ENCODE results near the gene LINC00305.

LINC00305 gene

GRCh38 chr18:64052772-64053171, 96.1 kb downstream of the LINC00305 start:
- H2BK120ac ChIP-seq (ENCODE audit: low read depth, low read length), result no peak overlapping the region
- no peak overlapping the region for H2BK12ac ChIP-seq (ENCODE audit: low read length)
- DNase-seq (ENCODE audit: low spot score), result no peak
- no peaks in the 10 kb centered on the region for H3K4me1 ChIP-seq (ENCODE audit: control insufficient read depth in 2 of 2, insufficient read depth in 1 of 2, low read depth in 1 of 2, low read length in 2 of 2)
- H4K8ac ChIP-seq (ENCODE audit: low read depth, low read length), result no peak overlapping the region
- H3K9ac ChIP-seq (ENCODE audit: low read depth, low read length, poor library complexity), result no peak overlapping the region
- H3K18ac ChIP-seq (ENCODE audit: low read length), result no peak overlapping the region
- H2AFZ ChIP-seq (ENCODE audit: low read length), result no peak overlapping the region
- no peak overlapping the region for H3K4ac ChIP-seq (ENCODE audit: low read length)
- H3K9me3 ChIP-seq (replicated peaks in 1 of 2; ENCODE audit: control insufficient read depth in 2 of 2, insufficient read depth in 1 of 2, low read depth in 1 of 2, low read length in 2 of 2), result peaks cover 0 to 2% of the 10 kb centered on the region in 2 donors
- H3K23ac ChIP-seq (ENCODE audit: low read depth, low read length, poor library complexity), result no peak overlapping the region
- no peak overlapping the region for H2BK5ac ChIP-seq (ENCODE audit: low read length)
- H2AK5ac ChIP-seq (ENCODE audit: low read depth, low read length), result no peak overlapping the region
- H3K4me2 ChIP-seq (ENCODE audit: insufficient read depth, low read length, poor library complexity, severe bottlenecking), result no peak overlapping the region
- no peak overlapping the region for H3K4me3 ChIP-seq (ENCODE audit: low read length in 2 of 2)
- H4K91ac ChIP-seq (ENCODE audit: low read depth, low read length, poor library complexity), result no peak overlapping the region
- H3K27me3 ChIP-seq (ENCODE audit: control insufficient read depth in 3 of 3, insufficient read depth in 3 of 3, low read depth in 1 of 3, low read length in 3 of 3), result no peaks in the 10 kb centered on the region
- H2BK15ac ChIP-seq (ENCODE audit: low read length), result no peak overlapping the region
- no peaks in the 10 kb centered on the region for H3K36me3 ChIP-seq (replicated peaks in 1 of 2; ENCODE audit: control insufficient read depth in 2 of 2, insufficient read depth in 2 of 2, low read length in 2 of 2)
- H3K27ac ChIP-seq (replicated peaks; ENCODE audit: low read length), result no peak overlapping the region
- H3K14ac ChIP-seq (ENCODE audit: low read length), result no peak overlapping the region
- whole genome bisulfite sequencing, 2 donors (ENCODE audit: extremely low coverage in 2 of 2, insufficient read length in 2 of 2, insufficient replicate concordance in 1 of 2), result no CpG with 5 or more reads among the region's 2 CpGs
- no peaks in the 10 kb centered on the region for H3K79me1 ChIP-seq (ENCODE audit: low read depth, low read length)

- no peak overlapping the region for H2BK5ac ChIP-seq (ENCODE audit: low read length)
- no peak overlapping the region for H2BK15ac ChIP-seq (ENCODE audit: low read length)
- no peak for DNase-seq (ENCODE audit: low spot score)
- no peak overlapping the region for H3K23ac ChIP-seq (ENCODE audit: low read depth, low read length, poor library complexity)
- no CpG with 5 or more reads among the region's 5 CpGs for WGBS, 2 donors (ENCODE audit: extremely low coverage in 2 of 2, insufficient read length in 2 of 2, insufficient replicate concordance in 1 of 2)
- H3K27ac ChIP-seq (replicated peaks; ENCODE audit: low read length), result no peak overlapping the region
- H3K79me1 ChIP-seq (ENCODE audit: low read depth, low read length), result no peaks in the 10 kb centered on the region
- no peak overlapping the region for H3K14ac ChIP-seq (ENCODE audit: low read length)
- no peaks in the 10 kb centered on the region for H3K36me3 ChIP-seq (replicated peaks in 1 of 2; ENCODE audit: control insufficient read depth in 2 of 2, insufficient read depth in 2 of 2, low read length in 2 of 2)
- H3K4ac ChIP-seq (ENCODE audit: low read length), result no peak overlapping the region
- H3K9me3 ChIP-seq (replicated peaks in 1 of 2; ENCODE audit: control insufficient read depth in 2 of 2, insufficient read depth in 1 of 2, low read depth in 1 of 2, low read length in 2 of 2), result peaks cover 0 to 1% of the 10 kb centered on the region in 2 donors
- H3K4me2 ChIP-seq (ENCODE audit: insufficient read depth, low read length, poor library complexity, severe bottlenecking), result no peak overlapping the region
- no peak overlapping the region for H4K8ac ChIP-seq (ENCODE audit: low read depth, low read length)
- no peak overlapping the region for H3K4me3 ChIP-seq (ENCODE audit: low read length in 2 of 2)
- H3K18ac ChIP-seq (ENCODE audit: low read length), result no peak overlapping the region
- H2BK12ac ChIP-seq (ENCODE audit: low read length), result no peak overlapping the region
- no peak overlapping the region for H4K91ac ChIP-seq (ENCODE audit: low read depth, low read length, poor library complexity)
- H2AFZ ChIP-seq (ENCODE audit: low read length), result no peak overlapping the region
- no peaks in the 10 kb centered on the region for H3K4me1 ChIP-seq (ENCODE audit: control insufficient read depth in 2 of 2, insufficient read depth in 1 of 2, low read depth in 1 of 2, low read length in 2 of 2)
- no peak overlapping the region for H3K9ac ChIP-seq (ENCODE audit: low read depth, low read length, poor library complexity)
- H2AK5ac ChIP-seq (ENCODE audit: low read depth, low read length), result no peak overlapping the region
- no peaks in the 10 kb centered on the region for H3K27me3 ChIP-seq (ENCODE audit: control insufficient read depth in 3 of 3, insufficient read depth in 3 of 3, low read depth in 1 of 3, low read length in 3 of 3)
- no peak overlapping the region for H2BK120ac ChIP-seq (ENCODE audit: low read depth, low read length)
These were observed 104.3 kb downstream of the LINC00305 start for GRCh38 chr18:64044616-64045015.

GRCh38 chr18:64042728-64043358, 106.0 kb downstream of the LINC00305 start:
- Histone ChIP-seq H2AFZ (ENCODE audit: low read length) (no peak overlapping the region), H3K4me1 (ENCODE audit: control insufficient read depth in 2 of 2, insufficient read depth in 1 of 2, low read depth in 1 of 2, low read length in 2 of 2) (no peaks in the 10 kb centered on the region), H2BK12ac (ENCODE audit: low read length) (no peak overlapping the region)

GRCh38 chr18:64037812-64038414, 111.0 kb downstream of the LINC00305 start:
- H3K27me3 ChIP-seq (ENCODE audit: control insufficient read depth in 3 of 3, insufficient read depth in 3 of 3, low read depth in 1 of 3, low read length in 3 of 3), result no peaks in the 10 kb centered on the region
- H3K18ac ChIP-seq (ENCODE audit: low read length), result no peak overlapping the region
- no peak overlapping the region for H3K27ac ChIP-seq (replicated peaks; ENCODE audit: low read length)
- no peak overlapping the region for H3K23ac ChIP-seq (ENCODE audit: low read depth, low read length, poor library complexity)
- H3K9me3 ChIP-seq (replicated peaks in 1 of 2; ENCODE audit: control insufficient read depth in 2 of 2, insufficient read depth in 1 of 2, low read depth in 1 of 2, low read length in 2 of 2), result peaks cover 0 to 1% of the 10 kb centered on the region in 2 donors
- no peak overlapping the region for H2BK15ac ChIP-seq (ENCODE audit: low read length)
- peak; percentile 41 for DNase-seq (ENCODE audit: low spot score)
- H3K79me1 ChIP-seq (ENCODE audit: low read depth, low read length), result no peaks in the 10 kb centered on the region
- no peak overlapping the region for H4K8ac ChIP-seq (ENCODE audit: low read depth, low read length)
- no peak overlapping the region for H2BK12ac ChIP-seq (ENCODE audit: low read length)
- no peak overlapping the region for H3K4me3 ChIP-seq (ENCODE audit: low read length in 2 of 2)
- no peak overlapping the region for H2AFZ ChIP-seq (ENCODE audit: low read length)
- no CpG with 5 or more reads among the region's 3 CpGs for WGBS, 2 donors (ENCODE audit: extremely low coverage in 2 of 2, insufficient read length in 2 of 2, insufficient replicate concordance in 1 of 2)
- no peak overlapping the region for H2BK5ac ChIP-seq (ENCODE audit: low read length)
- no peak overlapping the region for H2BK120ac ChIP-seq (ENCODE audit: low read depth, low read length)
- no peak overlapping the region for H4K91ac ChIP-seq (ENCODE audit: low read depth, low read length, poor library complexity)
- H3K9ac ChIP-seq (ENCODE audit: low read depth, low read length, poor library complexity), result no peak overlapping the region
- no peaks in the 10 kb centered on the region for H3K4me1 ChIP-seq (ENCODE audit: control insufficient read depth in 2 of 2, insufficient read depth in 1 of 2, low read depth in 1 of 2, low read length in 2 of 2)
- no peak overlapping the region for H2AK5ac ChIP-seq (ENCODE audit: low read depth, low read length)
- H3K36me3 ChIP-seq (replicated peaks in 1 of 2; ENCODE audit: control insufficient read depth in 2 of 2, insufficient read depth in 2 of 2, low read length in 2 of 2), result no peaks in the 10 kb centered on the region
- no peak overlapping the region for H3K14ac ChIP-seq (ENCODE audit: low read length)
- H3K4ac ChIP-seq (ENCODE audit: low read length), result no peak overlapping the region
- no peak overlapping the region for H3K4me2 ChIP-seq (ENCODE audit: insufficient read depth, low read length, poor library complexity, severe bottlenecking)

More at GRCh38 chr18:64042728-64043358, 106.0 kb downstream of the LINC00305 start:
- Histone ChIP-seq H3K27ac (replicated peaks; ENCODE audit: low read length) (no peak overlapping the region), H3K27me3 (ENCODE audit: control insufficient read depth in 3 of 3, insufficient read depth in 3 of 3, low read depth in 1 of 3, low read length in 3 of 3) (no peaks in the 10 kb centered on the region), H3K9ac (ENCODE audit: low read depth, low read length, poor library complexity) (no peak overlapping the region), H4K91ac (ENCODE audit: low read depth, low read length, poor library complexity) (no peak overlapping the region), H3K79me1 (ENCODE audit: low read depth, low read length) (no peaks in the 10 kb centered on the region), H2AK5ac (ENCODE audit: low read depth, low read length) (no peak overlapping the region), H2BK120ac (ENCODE audit: low read depth, low read length) (no peak overlapping the region), H2BK15ac (ENCODE audit: low read length) (no peak overlapping the region), H2BK5ac (ENCODE audit: low read length) (no peak overlapping the region), H3K36me3 (replicated peaks in 1 of 2; ENCODE audit: control insufficient read depth in 2 of 2, insufficient read depth in 2 of 2, low read length in 2 of 2) (no peaks in the 10 kb centered on the region), H3K4me3 (ENCODE audit: low read length in 2 of 2) (no peak overlapping the region), H4K8ac (ENCODE audit: low read depth, low read length) (no peak overlapping the region), H3K9me3 (replicated peaks in 1 of 2; ENCODE audit: control insufficient read depth in 2 of 2, insufficient read depth in 1 of 2, low read depth in 1 of 2, low read length in 2 of 2) (peaks cover 0 to 1% of the 10 kb centered on the region in 2 donors), H3K14ac (ENCODE audit: low read length) (no peak overlapping the region), H3K4ac (ENCODE audit: low read length) (no peak overlapping the region), H3K18ac (ENCODE audit: low read length) (no peak overlapping the region), H3K4me2 (ENCODE audit: insufficient read depth, low read length, poor library complexity, severe bottlenecking) (no peak overlapping the region), H3K23ac (ENCODE audit: low read depth, low read length, poor library complexity) (no peak overlapping the region)
- no CpG with 5 or more reads among the region's 24 CpGs for WGBS, 2 donors (ENCODE audit: extremely low coverage in 2 of 2, insufficient read length in 2 of 2, insufficient replicate concordance in 1 of 2)
- DNase-seq (ENCODE audit: low spot score), result no peak
